Measurements from ENCODE around the gene ZNF334.

Gene ZNF334

GRCh38 chr20:46484954-46485353 is 28.4 kb downstream of the ZNF334 start:
- no peak for DNase-seq

GRCh38 chr20:46483879-46484278 is 29.5 kb downstream of the ZNF334 start:
- no peak for DNase-seq

GRCh38 chr20:46482864-46483263 is 30.5 kb downstream of the ZNF334 start:
- DNase-seq: no peak

DNA sequence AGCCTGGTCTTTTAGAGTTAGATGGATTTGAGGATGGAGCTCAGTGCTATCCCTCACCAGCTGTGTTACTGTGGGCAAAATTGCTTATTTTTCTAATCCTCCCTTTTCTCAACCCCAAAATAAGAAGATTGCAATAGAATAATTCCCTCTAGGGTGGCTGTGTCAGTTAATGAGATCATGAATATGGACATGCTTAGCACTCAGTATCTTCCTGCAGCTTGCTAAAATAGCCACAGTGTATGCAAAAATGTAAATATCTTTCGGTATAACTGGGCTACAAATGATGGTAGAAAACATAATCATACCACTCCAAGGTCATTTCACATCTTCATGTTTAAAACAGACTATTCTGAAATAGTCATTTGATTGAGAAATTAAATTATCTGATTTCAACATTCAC is 35.7 kb downstream of the ZNF334 start:
- DNase-seq: no peak

DNA sequence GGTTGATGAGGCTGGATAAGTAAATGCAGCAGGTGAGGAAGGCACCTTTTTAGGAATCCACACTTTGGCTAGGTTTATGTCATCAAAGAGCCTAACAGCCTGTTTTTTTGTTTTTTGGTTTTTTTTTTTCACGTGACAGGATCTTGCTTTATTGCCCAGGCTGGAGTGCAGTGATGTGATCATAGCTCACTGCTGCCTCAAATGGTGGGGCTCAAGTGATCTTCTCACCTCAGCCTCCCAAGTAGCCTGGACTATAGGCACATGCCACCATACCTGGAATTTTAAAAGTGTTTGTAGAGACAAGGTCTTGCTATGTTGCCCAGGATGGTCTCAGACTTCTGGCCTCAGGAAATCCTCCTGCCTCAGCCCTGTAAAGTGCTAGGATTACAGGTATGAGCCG is 36.1 kb downstream of the ZNF334 start:
- no peak for DNase-seq

- DNase-seq: no peak
Observed at GRCh38 chr20:46468508-46468907, 44.9 kb downstream of the ZNF334 start.

GRCh38 chr20:46464451-46464850 is 48.9 kb downstream of the ZNF334 start:
- no peak for DNase-seq

DNA sequence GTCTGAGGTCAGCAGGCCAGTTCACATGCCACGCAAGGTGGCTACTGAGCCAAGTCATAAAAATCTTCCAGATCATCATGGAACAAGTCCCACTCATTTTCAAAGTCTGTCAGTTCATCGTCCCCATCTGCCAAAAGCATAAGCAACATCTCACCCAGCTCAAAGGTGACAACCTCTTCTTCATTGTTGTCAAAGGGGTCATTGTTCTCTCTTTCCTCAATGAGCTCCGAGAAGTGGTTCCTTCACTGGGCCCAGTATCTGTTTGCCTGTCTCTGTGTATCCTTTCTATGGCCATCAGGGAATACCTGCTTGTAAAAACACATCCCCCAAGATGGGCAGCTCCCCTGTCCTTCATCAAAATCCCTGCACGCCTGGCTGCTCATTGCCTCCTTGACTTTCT is 49.5 kb downstream of the ZNF334 start:
- no peak for DNase-seq

DNA sequence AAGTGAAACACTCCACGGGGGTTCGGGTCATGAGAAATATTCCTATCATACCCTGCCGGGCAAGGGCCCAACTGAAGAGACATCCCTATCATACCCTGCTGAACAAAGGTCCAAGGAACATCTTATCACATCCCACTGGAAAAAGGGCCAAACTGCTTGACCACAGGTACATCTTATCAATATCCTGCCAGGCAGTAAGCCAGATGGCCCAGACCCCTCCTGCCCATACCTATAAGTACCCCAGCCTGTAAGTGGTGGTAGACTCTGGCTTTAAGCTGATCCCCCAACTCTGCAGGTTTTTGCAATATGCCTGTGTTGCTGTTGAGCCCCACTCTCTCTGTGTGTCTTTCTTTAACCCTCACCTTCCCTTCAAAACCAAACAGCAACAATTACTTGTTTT is 51.6 kb downstream of the ZNF334 start:
- DNase-seq: no peak

- DNase-seq: peak in 1 of 6 experiments; percentile 12
Observed at GRCh38 chr20:46458866-46459750, 54.3 kb downstream of the ZNF334 start.

DNA sequence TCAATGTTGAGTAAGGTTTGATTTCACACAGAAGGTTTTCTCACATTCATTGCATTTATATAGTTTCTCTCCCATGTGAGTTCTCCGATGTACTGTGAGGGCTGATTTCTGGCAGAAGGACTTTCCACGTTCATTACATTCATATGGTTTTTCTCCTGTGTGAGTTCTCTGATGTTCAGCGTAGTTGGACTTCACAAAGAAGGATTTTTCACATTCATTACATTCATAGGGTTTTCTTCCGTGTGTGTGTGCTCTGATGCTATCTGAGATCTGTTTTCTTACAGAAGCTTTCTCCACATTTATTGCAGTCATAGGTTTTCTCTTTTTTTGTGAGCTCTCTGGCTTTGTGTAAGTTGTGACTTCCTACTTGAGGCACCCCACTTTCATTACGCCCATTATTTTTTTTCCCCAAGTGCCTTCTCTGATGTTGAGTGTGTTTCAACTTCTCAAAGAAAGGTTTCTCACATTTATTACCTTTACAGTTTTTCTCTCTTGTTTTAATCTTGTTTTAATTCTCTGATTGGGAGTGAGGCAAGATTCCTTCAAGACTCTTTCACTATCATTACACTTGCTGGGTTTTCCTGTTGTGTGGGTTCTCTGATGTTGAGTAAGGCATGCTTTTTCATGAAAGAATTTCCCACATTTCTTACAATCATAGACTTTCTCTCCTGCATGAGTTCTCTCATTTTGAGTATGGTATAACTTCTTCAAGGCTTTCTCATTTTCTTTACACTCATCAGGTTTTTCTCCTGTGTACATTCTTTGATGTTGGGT is 56.9 kb downstream of the ZNF334 start:
- no peak for DNase-seq

DNA sequence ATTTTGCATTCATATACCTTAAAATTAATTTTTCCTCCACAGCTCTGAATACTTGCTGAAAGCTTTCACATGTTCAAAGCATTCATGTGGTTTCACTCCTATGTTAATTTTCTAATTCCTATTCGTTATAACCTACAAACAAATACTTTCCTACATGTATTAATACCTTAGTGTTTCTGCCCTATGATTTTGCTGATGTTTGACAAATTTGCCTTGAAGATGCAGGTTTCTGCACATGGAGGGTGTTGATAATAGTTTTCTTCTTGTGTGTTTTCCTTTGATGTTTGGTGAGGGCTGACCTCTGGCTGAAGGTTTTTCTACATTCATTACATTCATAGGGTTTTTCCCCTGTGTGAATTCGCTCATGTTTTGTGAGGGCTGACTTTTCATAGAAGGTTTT is 57.6 kb downstream of the ZNF334 start:
- no peak for DNase-seq

Measured in stimulated activated naive CD4-positive, alpha-beta T cell (primary cell).